Stimulated activated CD8-positive, alpha-beta memory T cell treated with anti-CD3 and anti-CD28 coated beads, Interleukin-4, amount 100 ng/mL, for 48 hours (primary cell): ENCODE measurements around the gene NOC2L.

Source experiments
- DNase-seq: peaks from one replicate; pipeline ENCODE4 v3.0.0-alpha.2; 2020

Gene NOC2L

GRCh38 chr1:941015-941587 is 18.0 kb downstream of the NOC2L start:
- no peak for DNase-seq

GRCh38 chr1:940107-941014 is 18.7 kb downstream of the NOC2L start:
- DNase-seq: no peak

- no peak for DNase-seq
These were observed 19.4 kb downstream of the NOC2L start for GRCh38 chr1:939511-940106.

GRCh38 chr1:938711-939489 is 20.2 kb downstream of the NOC2L start:
- no peak for DNase-seq

- no peak for DNase-seq
These were observed 20.9 kb downstream of the NOC2L start for GRCh38 chr1:938088-938683.

- no peak for DNase-seq
These were observed 21.5 kb downstream of the NOC2L start for GRCh38 chr1:937521-937920.

GRCh38 chr1:936348-937264 is 22.4 kb downstream of the NOC2L start:
- no peak for DNase-seq

- no peak for DNase-seq
These were observed 23.3 kb downstream of the NOC2L start for GRCh38 chr1:935751-936231.

GRCh38 chr1:934991-935750 is 23.9 kb downstream of the NOC2L start:
- DNase-seq: no peak

- DNase-seq: no peak
These were observed 25.5 kb downstream of the NOC2L start for GRCh38 chr1:933603-933940.

- DNase-seq: no peak
These were observed 26.1 kb downstream of the NOC2L start for GRCh38 chr1:932776-933602.

- no peak for DNase-seq
These were observed 26.9 kb downstream of the NOC2L start for GRCh38 chr1:932173-932510.

GRCh38 chr1:931380-932172 is 27.5 kb downstream of the NOC2L start:
- no peak for DNase-seq

GRCh38 chr1:930633-931138 is 28.4 kb downstream of the NOC2L start:
- no peak for DNase-seq

GRCh38 chr1:929712-930632 is 29.1 kb downstream of the NOC2L start:
- DNase-seq: no peak

- no peak for DNase-seq
These were observed 30.0 kb downstream of the NOC2L start for GRCh38 chr1:928825-929661.

- DNase-seq: no peak
These were observed 31.3 kb downstream of the NOC2L start for GRCh38 chr1:927748-928147.
